Loucy (cell line): ENCODE measurements around the gene DYRK3.
"Not testable (repeated sequence)": the region's sequence is repeated elsewhere in the genome, so short reads cannot be mapped to it uniquely, and the experiment has no call there.

Experiments
- H2AFZ ChIP-seq: fragments of 200-600 bp; sonication (generic); 2 replicates; pipeline ENCODE4 v1.6.0; 2016; ENCODE audit warnings: antibody characterized with exemption, mild to moderate bottlenecking, low read length, moderate library complexity
- H3F3A ChIP-seq: fragments of 200-600 bp; 2 replicates; pipeline ENCODE4 v1.6.0; 2016; ENCODE audit warnings: antibody characterized with exemption, low read depth, mild to moderate bottlenecking
- H3K27me3 ChIP-seq: fragments of 200-600 bp; sonication (generic); 2 replicates; pipeline ENCODE4 v1.6.1; 2014; ENCODE audit warnings: low read length, mild to moderate bottlenecking; ENCODE audit not compliant: insufficient read depth, poor library complexity, severe bottlenecking
- H3K36me3 ChIP-seq: fragments of 200-600 bp; sonication (generic); 2 replicates; pipeline ENCODE4 v1.6.1; 2016; ENCODE audit warnings: low read length; ENCODE audit not compliant: insufficient read depth
- H3K4me1 ChIP-seq: fragments of 200-600 bp; sonication (generic); 2 replicates; pipeline ENCODE4 v1.5.1; 2014; ENCODE audit warnings: low read length, mild to moderate bottlenecking; ENCODE audit not compliant: insufficient read depth, poor library complexity, severe bottlenecking
- H3K4me2 ChIP-seq: fragments of 200-600 bp; sonication (generic); 2 replicates; pipeline ENCODE4 v1.6.0; 2014; ENCODE audit warnings: antibody characterized with exemption, low read length, low read depth, mild to moderate bottlenecking; ENCODE audit not compliant: poor library complexity, severe bottlenecking
- H3K4me3 ChIP-seq: fragments of 200-600 bp; sonication (generic); 2 replicates; pipeline ENCODE4 v1.5.1; 2014; ENCODE audit warnings: low read length, mild to moderate bottlenecking, mixed read lengths; ENCODE audit not compliant: poor library complexity, severe bottlenecking
- H3K79me2 ChIP-seq: fragments of 200-600 bp; sonication (generic); 2 replicates; pipeline ENCODE4 v1.6.1; 2014; ENCODE audit warnings: low read length; ENCODE audit not compliant: insufficient read depth
- H3K9ac ChIP-seq: fragments of 200-600 bp; sonication (generic); 2 replicates; pipeline ENCODE4 v1.6.0; 2014; ENCODE audit warnings: mild to moderate bottlenecking, low read depth, low read length, moderate library complexity; ENCODE audit not compliant: poor library complexity, severe bottlenecking
- H3K9me2 ChIP-seq: fragments of 200-600 bp; sonication (generic); replicated peaks from 2 replicates; pipeline ENCODE4 v1.6.1; 2016; ENCODE audit warnings: low read depth, low read length, mixed read lengths
- H3K9me3 ChIP-seq: fragments of 200-600 bp; sonication (generic); 2 replicates; pipeline ENCODE4 v1.6.1; 2014; ENCODE audit warnings: mild to moderate bottlenecking, antibody characterized with exemption, low read length, low read depth; ENCODE audit not compliant: insufficient read depth
- H4K20me1 ChIP-seq: fragments of 200-600 bp; sonication (generic); 2 replicates; pipeline ENCODE4 v1.6.0; 2014; ENCODE audit warnings: antibody characterized with exemption, low read length, mild to moderate bottlenecking; ENCODE audit not compliant: insufficient read depth, poor library complexity, severe bottlenecking
- EZH2phosphoT487 ChIP-seq: fragments of 200-600 bp; IDR thresholded peaks from 2 replicates; pipeline ENCODE4 v1.6.1; 2018; ENCODE audit warnings: antibody characterized with exemption, mild to moderate bottlenecking, moderate library complexity, borderline replicate concordance
- TF ChIP-seq, protein P1 (sequence below): fragments of 200-600 bp; sonication (generic); conservative IDR thresholded peaks from 2 replicates; pipeline ENCODE4 v1.5.1; 2014; ENCODE audit warnings: mild to moderate bottlenecking, antibody characterized with exemption, low read length

Gene DYRK3

GRCh38 chr1:206636671-206637070 lies 1.3 kb downstream of the DYRK3 start:
- peak overlapping the region; percentile 86 for H3K9ac ChIP-seq
- peak overlapping the region; percentile 91 for H3K4me3 ChIP-seq
- H3K9me2 ChIP-seq, result no peaks in the 10 kb centered on the region
- peak overlapping the region; percentile 89 for H3K4me2 ChIP-seq
- no peaks in the 10 kb centered on the region for H3K36me3 ChIP-seq
- H3K79me2 ChIP-seq, result peaks cover 60% of the 10 kb centered on the region
- no peak overlapping the region for H2AFZ ChIP-seq
- no peaks in the 10 kb centered on the region for H3F3A ChIP-seq
- peaks cover 7% of the 10 kb centered on the region for H4K20me1 ChIP-seq
- H3K4me1 ChIP-seq, result peaks cover 39% of the 10 kb centered on the region
- H3K9me3 ChIP-seq, result no peaks in the 10 kb centered on the region
- TF ChIP-seq, protein P1, sequence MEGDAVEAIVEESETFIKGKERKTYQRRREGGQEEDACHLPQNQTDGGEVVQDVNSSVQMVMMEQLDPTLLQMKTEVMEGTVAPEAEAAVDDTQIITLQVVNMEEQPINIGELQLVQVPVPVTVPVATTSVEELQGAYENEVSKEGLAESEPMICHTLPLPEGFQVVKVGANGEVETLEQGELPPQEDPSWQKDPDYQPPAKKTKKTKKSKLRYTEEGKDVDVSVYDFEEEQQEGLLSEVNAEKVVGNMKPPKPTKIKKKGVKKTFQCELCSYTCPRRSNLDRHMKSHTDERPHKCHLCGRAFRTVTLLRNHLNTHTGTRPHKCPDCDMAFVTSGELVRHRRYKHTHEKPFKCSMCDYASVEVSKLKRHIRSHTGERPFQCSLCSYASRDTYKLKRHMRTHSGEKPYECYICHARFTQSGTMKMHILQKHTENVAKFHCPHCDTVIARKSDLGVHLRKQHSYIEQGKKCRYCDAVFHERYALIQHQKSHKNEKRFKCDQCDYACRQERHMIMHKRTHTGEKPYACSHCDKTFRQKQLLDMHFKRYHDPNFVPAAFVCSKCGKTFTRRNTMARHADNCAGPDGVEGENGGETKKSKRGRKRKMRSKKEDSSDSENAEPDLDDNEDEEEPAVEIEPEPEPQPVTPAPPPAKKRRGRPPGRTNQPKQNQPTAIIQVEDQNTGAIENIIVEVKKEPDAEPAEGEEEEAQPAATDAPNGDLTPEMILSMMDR, result no peak
- no peak for TF ChIP-seq EZH2phosphoT487
- H3K27me3 ChIP-seq, result no peaks in the 10 kb centered on the region

GRCh38 chr1:206637605-206638004 lies 2.3 kb downstream of the DYRK3 start:
- Histone ChIP-seq H4K20me1 (peaks cover 7% of the 10 kb centered on the region), H3K9ac (peak overlapping the region; percentile 86), H3K36me3 (no peaks in the 10 kb centered on the region), H3K27me3 (no peaks in the 10 kb centered on the region), H3K4me2 (peak overlapping the region; percentile 89), H3K4me3 (peak overlapping the region; percentile 91), H2AFZ (no peak overlapping the region), H3F3A (no peaks in the 10 kb centered on the region), H3K9me3 (no peaks in the 10 kb centered on the region), H3K4me1 (peaks cover 39% of the 10 kb centered on the region), H3K79me2 (peaks cover 60% of the 10 kb centered on the region), H3K9me2 (no peaks in the 10 kb centered on the region)
- TF ChIP-seq, protein P1, result no peak
- no peak for TF ChIP-seq EZH2phosphoT487

GRCh38 chr1:206642074-206642473 lies 6.7 kb downstream of the DYRK3 start:
- H3K36me3 ChIP-seq, H3K9ac ChIP-seq, H3K4me2 ChIP-seq, H3K9me3 ChIP-seq, H3K4me3 ChIP-seq, H3F3A ChIP-seq, H2AFZ ChIP-seq, H3K9me2 ChIP-seq, H4K20me1 ChIP-seq, H3K27me3 ChIP-seq: not testable (repeated sequence)
- Histone ChIP-seq H3K4me1 (peaks cover 31% of the 10 kb centered on the region), H3K79me2 (peaks cover 53% of the 10 kb centered on the region)

- no peak overlapping the region for H3K4me3 ChIP-seq
- no peak overlapping the region for H3K9ac ChIP-seq
- H3K4me1 ChIP-seq, result peaks cover 21% of the 10 kb centered on the region
- peaks cover 41% of the 10 kb centered on the region for H3K79me2 ChIP-seq
- TF ChIP-seq EZH2phosphoT487, result no peak
- TF ChIP-seq, protein P1, result no peak
- H3F3A ChIP-seq, result no peaks in the 10 kb centered on the region
- H3K36me3 ChIP-seq, result peaks cover 15% of the 10 kb centered on the region
- H3K9me3 ChIP-seq, result no peaks in the 10 kb centered on the region
- H3K9me2 ChIP-seq, result no peaks in the 10 kb centered on the region
- H4K20me1 ChIP-seq, result no peaks in the 10 kb centered on the region
- H3K4me2 ChIP-seq, result no peak overlapping the region
- no peaks in the 10 kb centered on the region for H3K27me3 ChIP-seq
- no peak overlapping the region for H2AFZ ChIP-seq
Measured at GRCh38 chr1:206643118-206643698, 7.9 kb downstream of the DYRK3 start.
